ENCODE data around the gene NBAS. TPM values are rescaled to one million over a fixed set of nuclear protein-coding genes. Genes with fewer than 3 reads are reported as not detected.

NBAS gene
- polyA plus RNA-seq, 1 donor from 2014 or later = 31.9 TPM

GRCh38 chr2:15152382-15152781, 408.8 kb downstream of the NBAS start:
- H3K27me3 ChIP-seq (ENCODE audit: insufficient read depth, low read depth, low read length) = no peaks in the 10 kb centered on the region
- no peaks in the 10 kb centered on the region for H3K9me2 ChIP-seq (ENCODE audit: insufficient read depth, low read length)
- no peak overlapping the region for H3K4me3 ChIP-seq (ENCODE audit: low read length)
- H3F3A ChIP-seq (ENCODE audit: insufficient read depth, low read length, poor library complexity, severe bottlenecking) = no peaks in the 10 kb centered on the region
- no peaks in the 10 kb centered on the region for H4K20me1 ChIP-seq (ENCODE audit: insufficient read depth)
- H3K79me2 ChIP-seq (replicated peaks; ENCODE audit: insufficient read depth, low read length) = no peaks in the 10 kb centered on the region
- H3K9ac ChIP-seq (ENCODE audit: low read length) = no peak overlapping the region
- no peak overlapping the region for H2AFZ ChIP-seq (ENCODE audit: low read depth, low read length)
- TF ChIP-seq RAD21 (conservative IDR thresholded peaks at IDR 0.05) (no peak), EP300 (conservative IDR thresholded peaks at IDR 0.05; ENCODE audit: poor library complexity, severe bottlenecking) (no peak), SMC3 (conservative IDR thresholded peaks at IDR 0.05; ENCODE audit: poor library complexity) (no peak), POLR2AphosphoS5 (IDR thresholded peaks at IDR 0.05) (no peak), MXI1 (conservative IDR thresholded peaks at IDR 0.05; ENCODE audit: poor library complexity, severe bottlenecking) (no peak), EZH2 (IDR thresholded peaks at IDR 0.05; ENCODE audit: borderline replicate concordance, insufficient read depth, low read length, poor library complexity, severe bottlenecking) (no peak), TAF1 (IDR thresholded peaks at IDR 0.05; ENCODE audit: low read depth) (no peak), CTCF (IDR thresholded peaks at IDR 0.05; ENCODE audit: poor library complexity, severe bottlenecking) (no peak)
- TF ChIP-seq, protein P1, sequence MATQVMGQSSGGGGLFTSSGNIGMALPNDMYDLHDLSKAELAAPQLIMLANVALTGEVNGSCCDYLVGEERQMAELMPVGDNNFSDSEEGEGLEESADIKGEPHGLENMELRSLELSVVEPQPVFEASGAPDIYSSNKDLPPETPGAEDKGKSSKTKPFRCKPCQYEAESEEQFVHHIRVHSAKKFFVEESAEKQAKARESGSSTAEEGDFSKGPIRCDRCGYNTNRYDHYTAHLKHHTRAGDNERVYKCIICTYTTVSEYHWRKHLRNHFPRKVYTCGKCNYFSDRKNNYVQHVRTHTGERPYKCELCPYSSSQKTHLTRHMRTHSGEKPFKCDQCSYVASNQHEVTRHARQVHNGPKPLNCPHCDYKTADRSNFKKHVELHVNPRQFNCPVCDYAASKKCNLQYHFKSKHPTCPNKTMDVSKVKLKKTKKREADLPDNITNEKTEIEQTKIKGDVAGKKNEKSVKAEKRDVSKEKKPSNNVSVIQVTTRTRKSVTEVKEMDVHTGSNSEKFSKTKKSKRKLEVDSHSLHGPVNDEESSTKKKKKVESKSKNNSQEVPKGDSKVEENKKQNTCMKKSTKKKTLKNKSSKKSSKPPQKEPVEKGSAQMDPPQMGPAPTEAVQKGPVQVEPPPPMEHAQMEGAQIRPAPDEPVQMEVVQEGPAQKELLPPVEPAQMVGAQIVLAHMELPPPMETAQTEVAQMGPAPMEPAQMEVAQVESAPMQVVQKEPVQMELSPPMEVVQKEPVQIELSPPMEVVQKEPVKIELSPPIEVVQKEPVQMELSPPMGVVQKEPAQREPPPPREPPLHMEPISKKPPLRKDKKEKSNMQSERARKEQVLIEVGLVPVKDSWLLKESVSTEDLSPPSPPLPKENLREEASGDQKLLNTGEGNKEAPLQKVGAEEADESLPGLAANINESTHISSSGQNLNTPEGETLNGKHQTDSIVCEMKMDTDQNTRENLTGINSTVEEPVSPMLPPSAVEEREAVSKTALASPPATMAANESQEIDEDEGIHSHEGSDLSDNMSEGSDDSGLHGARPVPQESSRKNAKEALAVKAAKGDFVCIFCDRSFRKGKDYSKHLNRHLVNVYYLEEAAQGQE (IDR thresholded peaks at IDR 0.05; ENCODE audit: borderline replicate concordance) = no peak
- no peak overlapping the region for H3K4me2 ChIP-seq (ENCODE audit: low read length)
- H3K9me3 ChIP-seq (ENCODE audit: low read length) = no peaks in the 10 kb centered on the region
- H3K36me3 ChIP-seq (ENCODE audit: insufficient read depth, low read length) = no peaks in the 10 kb centered on the region
- H3K27ac ChIP-seq (ENCODE audit: low read length) = no peak overlapping the region

GRCh38 chr2:15149063-15149462, 412.1 kb downstream of the NBAS start:
- Histone ChIP-seq H3K27me3 (ENCODE audit: insufficient read depth, low read depth, low read length) (no peaks in the 10 kb centered on the region), H3K79me2 (replicated peaks; ENCODE audit: insufficient read depth, low read length) (no peaks in the 10 kb centered on the region), H3K9me3 (ENCODE audit: low read length) (no peaks in the 10 kb centered on the region), H3K4me3 (ENCODE audit: low read length) (no peak overlapping the region), H3K9me2 (ENCODE audit: insufficient read depth, low read length) (no peaks in the 10 kb centered on the region), H3K9ac (ENCODE audit: low read length) (no peak overlapping the region), H3K4me2 (ENCODE audit: low read length) (no peak overlapping the region), H2AFZ (ENCODE audit: low read depth, low read length) (no peak overlapping the region), H3K27ac (ENCODE audit: low read length) (no peak overlapping the region), H3F3A (ENCODE audit: insufficient read depth, low read length, poor library complexity, severe bottlenecking) (no peaks in the 10 kb centered on the region), H4K20me1 (ENCODE audit: insufficient read depth) (no peaks in the 10 kb centered on the region), H3K36me3 (ENCODE audit: insufficient read depth, low read length) (no peaks in the 10 kb centered on the region)
- no peak for TF ChIP-seq SMC3 (conservative IDR thresholded peaks at IDR 0.05; ENCODE audit: poor library complexity)
- no peak for TF ChIP-seq POLR2AphosphoS5 (IDR thresholded peaks at IDR 0.05)
- no peak for TF ChIP-seq CTCF (IDR thresholded peaks at IDR 0.05; ENCODE audit: poor library complexity, severe bottlenecking)
- TF ChIP-seq TAF1 (IDR thresholded peaks at IDR 0.05; ENCODE audit: low read depth) = no peak
- TF ChIP-seq MXI1 (conservative IDR thresholded peaks at IDR 0.05; ENCODE audit: poor library complexity, severe bottlenecking) = no peak
- TF ChIP-seq RAD21 (conservative IDR thresholded peaks at IDR 0.05) = no peak
- no peak for TF ChIP-seq EP300 (conservative IDR thresholded peaks at IDR 0.05; ENCODE audit: poor library complexity, severe bottlenecking)
- no peak for TF ChIP-seq EZH2 (IDR thresholded peaks at IDR 0.05; ENCODE audit: borderline replicate concordance, insufficient read depth, low read length, poor library complexity, severe bottlenecking)
- TF ChIP-seq, protein P1 (IDR thresholded peaks at IDR 0.05; ENCODE audit: borderline replicate concordance) = no peak

All from neural cell (in vitro differentiated cells).